Activated CD8-positive, alpha-beta T cell treated with anti-CD3 and anti-CD28 coated beads for 36 hours (primary cell): Measurements from ENCODE around the gene ATL1. TPM values are rescaled to one million over a fixed set of nuclear protein-coding genes. Genes with fewer than 3 reads are reported as not detected.

ENCODE experiments used
- ATAC-seq: fragments of 200-7000 bp; cut with Tn5 transposase; one replicate; pipeline ENCODE4 v1.10.0; 2021; ENCODE audit warnings: mild to moderate bottlenecking, moderate library complexity
- CTCF ChIA-PET: fragments of 350-600 bp; sonication (Branson Sonifier 250); formaldehyde crosslinking; loops from one replicate; lab custom pipeline; 2021; ENCODE audit warnings: antibody characterized with exemption; lab: Charles Lee
- POLR2A ChIA-PET: fragments of 350-600 bp; sonication (Branson Sonifier 250); formaldehyde crosslinking; loops from one replicate; lab custom pipeline; 2021; ENCODE audit warnings: antibody characterized with exemption; lab: Charles Lee
- DNase-seq: peaks from one replicate; pipeline ENCODE4 v3.0.0-alpha.2; 2020
- H3K27ac Mint-ChIP-seq: one replicate; pipeline ENCODE4 v1.8.0; 2021; ENCODE audit warnings: mild to moderate bottlenecking, mixed read lengths
- H3K27me3 Mint-ChIP-seq: one replicate; pipeline ENCODE4 v1.8.0; 2021; ENCODE audit warnings: mixed read lengths
- H3K36me3 Mint-ChIP-seq: one replicate; pipeline ENCODE4 v1.8.0; 2021; ENCODE audit warnings: low read depth, mixed read lengths
- H3K4me1 Mint-ChIP-seq: one replicate; pipeline ENCODE4 v1.8.0; 2021; ENCODE audit warnings: low read depth, mixed read lengths
- H3K4me3 Mint-ChIP-seq: one replicate; pipeline ENCODE4 v1.8.0; 2021; ENCODE audit warnings: mild to moderate bottlenecking, moderate library complexity, mixed read lengths
- H3K9me3 Mint-ChIP-seq: one replicate; pipeline ENCODE4 v1.8.0; 2021; ENCODE audit warnings: mixed read lengths
- intact Hi-C: fragments of 100-400 bp; cut with micrococcal nuclease; formaldehyde crosslinking; loops from one replicate; pipeline ENCODE4 v1.10.0; 2022
- total RNA-seq, 2 experiments: library from RNA; stranded (reverse); gene quantifications; one replicate each; pipeline ENCODE4 v1.2.3, GENCODE V29; 2021
- TF ChIP-seq, protein P1 (sequence below): fragments of 200-600 bp; IDR thresholded peaks from one replicate; pipeline ENCODE4 v1.8.0; 2022; ENCODE audit warnings: antibody characterized with exemption, mild to moderate bottlenecking

ATL1 gene
- total RNA-seq, 2 experiments from 2014 or later = 0.81 to 1.1 TPM

DNA sequence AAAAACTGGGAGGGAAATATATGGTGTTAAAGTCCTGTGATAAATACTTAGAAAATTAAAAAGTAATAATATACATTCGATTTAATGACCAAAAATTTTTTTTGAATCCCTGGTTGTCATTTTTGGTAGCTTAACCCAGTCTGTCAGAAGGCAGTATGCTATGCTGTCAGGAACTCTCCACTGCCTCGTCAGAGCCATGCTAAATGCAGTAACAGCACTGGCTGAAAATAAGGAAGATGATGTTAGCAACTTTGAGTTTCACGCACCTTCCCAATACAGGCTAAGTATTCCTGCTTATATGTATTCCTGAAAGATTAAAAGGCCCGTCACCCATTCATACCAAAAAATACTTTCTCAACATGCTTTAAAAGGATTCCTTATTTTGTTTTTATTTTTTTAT, 74.0 kb downstream of the ATL1 start:
- ATAC-seq (no peak), DNase-seq (no peak)
- Mint-ChIP-seq H3K27ac (no peak overlapping the region), H3K27me3 (no peaks in the 10 kb centered on the region), H3K4me3 (no peak overlapping the region), H3K9me3 (no peaks in the 10 kb centered on the region), H3K4me1 (no peaks in the 10 kb centered on the region), H3K36me3 (peaks cover 4% of the 10 kb centered on the region)
- ChIA-PET POLR2A (no interaction called here), CTCF (no interaction called here)
- intact Hi-C loops = no loop called here
- TF ChIP-seq, protein P1, sequence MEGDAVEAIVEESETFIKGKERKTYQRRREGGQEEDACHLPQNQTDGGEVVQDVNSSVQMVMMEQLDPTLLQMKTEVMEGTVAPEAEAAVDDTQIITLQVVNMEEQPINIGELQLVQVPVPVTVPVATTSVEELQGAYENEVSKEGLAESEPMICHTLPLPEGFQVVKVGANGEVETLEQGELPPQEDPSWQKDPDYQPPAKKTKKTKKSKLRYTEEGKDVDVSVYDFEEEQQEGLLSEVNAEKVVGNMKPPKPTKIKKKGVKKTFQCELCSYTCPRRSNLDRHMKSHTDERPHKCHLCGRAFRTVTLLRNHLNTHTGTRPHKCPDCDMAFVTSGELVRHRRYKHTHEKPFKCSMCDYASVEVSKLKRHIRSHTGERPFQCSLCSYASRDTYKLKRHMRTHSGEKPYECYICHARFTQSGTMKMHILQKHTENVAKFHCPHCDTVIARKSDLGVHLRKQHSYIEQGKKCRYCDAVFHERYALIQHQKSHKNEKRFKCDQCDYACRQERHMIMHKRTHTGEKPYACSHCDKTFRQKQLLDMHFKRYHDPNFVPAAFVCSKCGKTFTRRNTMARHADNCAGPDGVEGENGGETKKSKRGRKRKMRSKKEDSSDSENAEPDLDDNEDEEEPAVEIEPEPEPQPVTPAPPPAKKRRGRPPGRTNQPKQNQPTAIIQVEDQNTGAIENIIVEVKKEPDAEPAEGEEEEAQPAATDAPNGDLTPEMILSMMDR = no peak

DNA sequence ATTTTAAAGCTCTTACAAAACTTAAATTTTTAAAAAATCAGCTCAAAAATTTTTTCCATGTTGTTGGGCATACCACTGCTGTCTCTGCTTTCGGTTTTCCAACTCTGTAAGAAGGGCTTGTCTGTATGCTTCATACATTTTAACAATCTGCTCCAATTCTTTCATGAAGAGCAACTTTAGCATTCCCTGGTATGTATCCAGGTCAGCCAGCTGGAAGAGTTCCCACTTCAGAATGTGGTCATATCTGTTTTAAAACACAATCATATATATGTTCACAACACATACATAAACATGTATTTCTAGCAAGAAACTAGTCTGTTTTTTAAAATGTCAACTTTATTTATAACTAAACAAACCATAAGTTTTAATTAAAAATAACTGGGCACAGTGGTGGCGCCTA, 75.2 kb downstream of the ATL1 start:
- Mint-ChIP-seq H3K27me3 (no peaks in the 10 kb centered on the region), H3K4me3 (no peak overlapping the region), H3K27ac (no peak overlapping the region), H3K4me1 (no peaks in the 10 kb centered on the region), H3K9me3 (no peaks in the 10 kb centered on the region), H3K36me3 (peaks cover 5% of the 10 kb centered on the region)
- ATAC-seq (no peak), DNase-seq (no peak)
- TF ChIP-seq, protein P1 = no peak
- intact Hi-C loops = no loop called here
- CTCF ChIA-PET = interaction anchor here (0.7 kb wide), 1 partner anchor 14 kb away, joined by 3 read pairs; no protein-coding TSS in a partner anchor
- POLR2A ChIA-PET = no interaction called here

DNA sequence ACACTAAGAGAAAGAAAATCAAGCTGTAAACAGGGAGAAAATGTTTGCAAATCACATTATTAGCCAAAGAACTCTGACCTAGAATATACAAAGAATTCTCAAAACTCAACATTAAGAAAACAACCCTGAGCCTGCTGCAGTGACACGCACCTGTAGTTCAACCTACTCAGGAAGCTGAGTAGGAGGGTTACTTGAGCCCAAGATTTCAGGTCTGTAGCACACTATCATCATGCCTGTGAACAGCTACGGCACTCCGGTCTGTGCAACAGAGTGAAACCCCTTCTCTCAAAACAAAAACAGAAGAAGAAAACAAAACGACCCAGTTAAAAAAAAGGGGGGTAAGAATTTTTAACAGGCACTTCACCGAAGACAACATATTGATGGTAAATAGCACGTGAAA, 87.3 kb downstream of the ATL1 start:
- H3K9me3 Mint-ChIP-seq = no peaks in the 10 kb centered on the region
- no peaks in the 10 kb centered on the region for H3K4me1 Mint-ChIP-seq
- DNase-seq (no peak), ATAC-seq (no peak)
- H3K36me3 Mint-ChIP-seq = peaks cover 6% of the 10 kb centered on the region
- no peaks in the 10 kb centered on the region for H3K27me3 Mint-ChIP-seq
- ChIA-PET POLR2A (no interaction called here), CTCF (interaction anchor here (1.2 kb wide), 1 partner anchor 21 kb away, joined by 3 read pairs; the partner anchor contains the start of gene SAV1)
- TF ChIP-seq, protein P1 = no peak
- no peak overlapping the region for H3K4me3 Mint-ChIP-seq
- H3K27ac Mint-ChIP-seq = no peak overlapping the region
- intact Hi-C loops = no loop called here

DNA sequence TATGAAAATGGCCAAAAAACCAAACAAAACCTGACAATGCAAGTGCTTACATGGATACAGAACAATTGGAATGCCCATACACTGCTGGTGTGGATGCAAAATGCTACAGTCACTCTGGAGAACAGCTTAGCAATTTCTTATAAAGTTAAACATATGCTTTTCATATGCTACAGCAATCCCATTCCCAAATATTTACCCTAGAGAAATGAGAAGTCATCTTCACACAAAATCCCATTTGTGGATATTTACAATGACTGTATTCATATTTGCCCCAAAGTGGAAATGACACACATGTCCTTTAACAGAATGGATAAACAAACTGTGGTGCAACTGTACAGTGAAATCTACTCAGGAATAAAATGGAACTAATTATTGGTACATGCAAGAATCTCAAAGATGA, 87.8 kb downstream of the ATL1 start:
- intact Hi-C loops = no loop called here
- TF ChIP-seq, protein P1 = no peak
- H3K9me3 Mint-ChIP-seq = no peaks in the 10 kb centered on the region
- DNase-seq (no peak), ATAC-seq (no peak)
- H3K4me1 Mint-ChIP-seq = no peaks in the 10 kb centered on the region
- H3K27me3 Mint-ChIP-seq = no peaks in the 10 kb centered on the region
- no peak overlapping the region for H3K27ac Mint-ChIP-seq
- CTCF ChIA-PET = interaction anchor here (1.2 kb wide), 1 partner anchor 20 kb away, joined by 3 read pairs; the partner anchor contains the start of gene SAV1
- no peak overlapping the region for H3K4me3 Mint-ChIP-seq
- POLR2A ChIA-PET = no interaction called here
- peaks cover 9% of the 10 kb centered on the region for H3K36me3 Mint-ChIP-seq

DNA sequence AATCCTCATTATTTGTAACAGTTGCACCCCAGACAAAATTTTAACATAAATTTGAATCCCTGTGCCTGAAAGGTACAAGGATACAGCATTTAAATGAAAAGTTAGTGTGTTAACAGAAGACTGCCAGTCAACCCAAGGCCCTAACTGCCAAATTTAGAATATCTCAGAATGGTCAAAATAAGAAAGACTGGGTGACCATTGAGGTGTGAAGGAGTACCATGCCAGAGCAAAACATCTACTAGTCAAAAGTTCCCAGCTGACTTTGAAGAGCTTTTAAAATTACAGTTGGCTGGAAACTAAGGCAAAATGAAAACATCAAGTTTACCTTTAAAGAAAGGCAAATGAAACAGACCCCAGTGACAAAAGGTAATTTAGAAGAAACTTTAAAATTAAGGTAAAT, 89.7 kb downstream of the ATL1 start:
- H3K36me3 Mint-ChIP-seq = peaks cover 4% of the 10 kb centered on the region
- H3K9me3 Mint-ChIP-seq = no peaks in the 10 kb centered on the region
- TF ChIP-seq, protein P1 = no peak
- ChIA-PET CTCF (interaction anchor here (1.1 kb wide), 1 partner anchor 65 kb away, joined by 3 read pairs; no protein-coding TSS in a partner anchor), POLR2A (no interaction called here)
- ATAC-seq = no peak
- H3K4me3 Mint-ChIP-seq = no peak overlapping the region
- intact Hi-C loops = no loop called here
- no peak for DNase-seq
- no peaks in the 10 kb centered on the region for H3K4me1 Mint-ChIP-seq
- no peaks in the 10 kb centered on the region for H3K27me3 Mint-ChIP-seq
- no peak overlapping the region for H3K27ac Mint-ChIP-seq
